Muscle layer of colon (tissue), 2 donors: ENCODE measurements around the gene SPATA16.

Experiments used
- H3K27ac ChIP-seq: one replicate; pipeline ENCODE4 v1.7.0; 2013; ENCODE audit warnings: low read depth, mild to moderate bottlenecking, low read length, moderate library complexity
- H3K27me3 ChIP-seq, 2 donors: one replicate each; pipeline ENCODE4 v1.7.0; 2013; ENCODE audit warnings: low read length in 2 of 2, mild to moderate bottlenecking in 2 of 2; ENCODE audit not compliant: insufficient read depth in 2 of 2, control insufficient read depth in 1 of 2
- H3K36me3 ChIP-seq: one replicate; pipeline ENCODE4 v1.7.0; 2013; ENCODE audit warnings: mild to moderate bottlenecking, low read length; ENCODE audit not compliant: insufficient read depth
- H3K4me1 ChIP-seq: one replicate; pipeline ENCODE4 v1.7.0; 2013; ENCODE audit warnings: mild to moderate bottlenecking, low read length; ENCODE audit not compliant: insufficient read depth
- H3K4me3 ChIP-seq, 2 donors: one replicate each; pipeline ENCODE4 v1.7.0; 2013; ENCODE audit warnings: low read length in 2 of 2, low read depth in 1 of 2, mild to moderate bottlenecking in 1 of 2, moderate library complexity in 1 of 2
- H3K9ac ChIP-seq: one replicate; pipeline ENCODE4 v1.7.0; 2013; ENCODE audit warnings: low read length
- H3K9me3 ChIP-seq: one replicate; pipeline ENCODE4 v1.7.0; 2013; ENCODE audit warnings: mild to moderate bottlenecking, low read length
- donor health status: abdominal sarcoma.
- donor health status: Adenocarcinoma of cecum.

SPATA16 gene

GRCh38 chr3:172931746-172932285 lies 209.2 kb downstream of the SPATA16 start:
- Histone ChIP-seq H3K27ac (no peak overlapping the region), H3K27me3 (no peaks in the 10 kb centered on the region), H3K4me3 (no peak overlapping the region), H3K9ac (no peak overlapping the region), H3K36me3 (no peaks in the 10 kb centered on the region), H3K4me1 (no peaks in the 10 kb centered on the region), H3K9me3 (no peaks in the 10 kb centered on the region)

- H3K4me1 ChIP-seq: no peaks in the 10 kb centered on the region
- no peaks in the 10 kb centered on the region for H3K36me3 ChIP-seq
- H3K4me3 ChIP-seq: no peak overlapping the region
- no peaks in the 10 kb centered on the region for H3K9me3 ChIP-seq
- H3K9ac ChIP-seq: no peak overlapping the region
- H3K27me3 ChIP-seq: no peaks in the 10 kb centered on the region
- no peak overlapping the region for H3K27ac ChIP-seq
These were observed 211.6 kb downstream of the SPATA16 start for GRCh38 chr3:172929451-172929850.

- no peaks in the 10 kb centered on the region for H3K27me3 ChIP-seq
- no peak overlapping the region for H3K27ac ChIP-seq
- no peaks in the 10 kb centered on the region for H3K9me3 ChIP-seq
- H3K9ac ChIP-seq: no peak overlapping the region
- H3K36me3 ChIP-seq: no peaks in the 10 kb centered on the region
- no peaks in the 10 kb centered on the region for H3K4me1 ChIP-seq
- no peak overlapping the region for H3K4me3 ChIP-seq
These were observed 216.5 kb downstream of the SPATA16 start for GRCh38 chr3:172924546-172924945.

GRCh38 chr3:172919297-172919683 lies 221.7 kb downstream of the SPATA16 start:
- Histone ChIP-seq H3K9me3 (no peaks in the 10 kb centered on the region), H3K27ac (no peak overlapping the region), H3K27me3 (no peaks in the 10 kb centered on the region), H3K36me3 (no peaks in the 10 kb centered on the region), H3K4me3 (no peak overlapping the region), H3K9ac (no peak overlapping the region), H3K4me1 (no peaks in the 10 kb centered on the region)

GRCh38 chr3:172918568-172919296 lies 222.3 kb downstream of the SPATA16 start:
- Histone ChIP-seq H3K27ac (no peak overlapping the region), H3K4me3 (no peak overlapping the region), H3K27me3 (no peaks in the 10 kb centered on the region), H3K36me3 (no peaks in the 10 kb centered on the region), H3K9ac (no peak overlapping the region), H3K9me3 (no peaks in the 10 kb centered on the region), H3K4me1 (no peaks in the 10 kb centered on the region)

GRCh38 chr3:172918165-172918564 lies 222.9 kb downstream of the SPATA16 start:
- Histone ChIP-seq H3K27ac (no peak overlapping the region), H3K4me3 (no peak overlapping the region), H3K4me1 (no peaks in the 10 kb centered on the region), H3K9ac (no peak overlapping the region), H3K27me3 (no peaks in the 10 kb centered on the region), H3K9me3 (no peaks in the 10 kb centered on the region), H3K36me3 (no peaks in the 10 kb centered on the region)

- H3K4me1 ChIP-seq: no peaks in the 10 kb centered on the region
- H3K27me3 ChIP-seq: no peaks in the 10 kb centered on the region
- no peaks in the 10 kb centered on the region for H3K9me3 ChIP-seq
- H3K27ac ChIP-seq: no peak overlapping the region
- H3K9ac ChIP-seq: no peak overlapping the region
- H3K36me3 ChIP-seq: no peaks in the 10 kb centered on the region
- H3K4me3 ChIP-seq: no peak overlapping the region
These were observed 225.0 kb downstream of the SPATA16 start for GRCh38 chr3:172915911-172916514.

GRCh38 chr3:172914854-172915253 lies 226.2 kb downstream of the SPATA16 start:
- no peak overlapping the region for H3K4me3 ChIP-seq
- H3K27ac ChIP-seq: no peak overlapping the region
- no peaks in the 10 kb centered on the region for H3K27me3 ChIP-seq
- no peak overlapping the region for H3K9ac ChIP-seq
- H3K36me3 ChIP-seq: no peaks in the 10 kb centered on the region
- H3K9me3 ChIP-seq: no peaks in the 10 kb centered on the region
- H3K4me1 ChIP-seq: no peaks in the 10 kb centered on the region

GRCh38 chr3:172913911-172914655 lies 227.0 kb downstream of the SPATA16 start:
- H3K36me3 ChIP-seq: no peaks in the 10 kb centered on the region
- H3K9me3 ChIP-seq: no peaks in the 10 kb centered on the region
- no peaks in the 10 kb centered on the region for H3K4me1 ChIP-seq

GRCh38 chr3:172911142-172911541 lies 229.9 kb downstream of the SPATA16 start:
- H3K9ac ChIP-seq: no peak overlapping the region
- no peak overlapping the region for H3K4me3 ChIP-seq
- no peaks in the 10 kb centered on the region for H3K9me3 ChIP-seq
- no peaks in the 10 kb centered on the region for H3K27me3 ChIP-seq
- no peaks in the 10 kb centered on the region for H3K36me3 ChIP-seq
- H3K27ac ChIP-seq: no peak overlapping the region
- H3K4me1 ChIP-seq: no peaks in the 10 kb centered on the region

More at GRCh38 chr3:172913911-172914655, 227.0 kb downstream of the SPATA16 start:
- Histone ChIP-seq H3K27ac (no peak overlapping the region), H3K9ac (no peak overlapping the region), H3K27me3 (no peaks in the 10 kb centered on the region), H3K4me3 (no peak overlapping the region)

- H3K4me3 ChIP-seq: no peak overlapping the region
- no peaks in the 10 kb centered on the region for H3K27me3 ChIP-seq
- no peaks in the 10 kb centered on the region for H3K36me3 ChIP-seq
- H3K27ac ChIP-seq: no peak overlapping the region
- H3K4me1 ChIP-seq: no peaks in the 10 kb centered on the region
- no peaks in the 10 kb centered on the region for H3K9me3 ChIP-seq
- no peak overlapping the region for H3K9ac ChIP-seq
These were observed 232.2 kb downstream of the SPATA16 start for GRCh38 chr3:172908771-172909270.
